WTC11 (cell line): ENCODE measurements around the gene CDKN2AIP. TPM values are rescaled to one million over a fixed set of nuclear protein-coding genes. Genes with fewer than 3 reads are reported as not detected.

Experiments used
- total RNA-seq: library from RNA; stranded (reverse); gene quantifications from 3 replicates; pipeline ENCODE4 v1.2.3, GENCODE V29; 2021

The CDKN2AIP gene
- total RNA-seq, 1 experiment from 2014 or later, result 13.7 TPM

Other genes starting within 250 kb of the CDKN2AIP start
- not detected in 3 replicates for gene CLDN22, start 124.4 kb upstream of the CDKN2AIP start, total RNA-seq
- not detected in 3 replicates for gene CLDN24, start 122.2 kb upstream of the CDKN2AIP start, total RNA-seq
- gene ING2, start 60.4 kb downstream of the CDKN2AIP start, total RNA-seq, result 12.0 to 15.6 TPM (median 14.8 TPM) in 3 replicates
- 15.6 to 17.8 TPM (median 16.4 TPM) in 3 replicates for gene RWDD4, start 214.5 kb downstream of the CDKN2AIP start, total RNA-seq
- gene TRAPPC11, start 214.7 kb downstream of the CDKN2AIP start, total RNA-seq, result 30.0 to 35.9 TPM (median 33.6 TPM) in 3 replicates